H9 (cell line): Measurements from ENCODE around the gene EYA4. TPM values are rescaled to one million over a fixed set of nuclear protein-coding genes. Genes with fewer than 3 reads are reported as not detected.

Experiments
- DNase-seq: peaks from one replicate; pipeline ENCODE4 v3.0.0-alpha.2; 2017
- H2AFZ ChIP-seq: one replicate; pipeline ENCODE4 v1.6.1; 2013; ENCODE audit warnings: mild to moderate bottlenecking, low read length, control low read depth, moderate library complexity
- H2AK5ac ChIP-seq: 2 replicates; pipeline ENCODE4 v1.6.1; 2013; ENCODE audit warnings: low read length, control low read depth, mixed read lengths; ENCODE audit not compliant: insufficient read length
- H2BK120ac ChIP-seq: one replicate; pipeline ENCODE4 v1.6.1; 2013; ENCODE audit warnings: low read depth, mild to moderate bottlenecking, low read length, control low read depth, inconsistent platforms; ENCODE audit not compliant: poor library complexity, severe bottlenecking
- H2BK12ac ChIP-seq: 2 replicates; pipeline ENCODE4 v1.6.1; 2013; ENCODE audit warnings: low read length, control low read depth, mixed read lengths, low read depth; ENCODE audit not compliant: insufficient read length
- H2BK15ac ChIP-seq: 2 replicates; pipeline ENCODE4 v1.6.1; 2013; ENCODE audit warnings: low read depth, low read length, control low read depth
- H2BK20ac ChIP-seq: one replicate; pipeline ENCODE4 v1.6.1; 2013; ENCODE audit warnings: low read depth, mild to moderate bottlenecking, low read length, control low read depth, inconsistent platforms; ENCODE audit not compliant: poor library complexity, severe bottlenecking
- H2BK5ac ChIP-seq: 2 replicates; pipeline ENCODE4 v1.6.1; 2013; ENCODE audit warnings: low read length, control low read depth, mixed read lengths; ENCODE audit not compliant: insufficient read length
- H3K14ac ChIP-seq: 2 replicates; pipeline ENCODE4 v1.6.1; 2013; ENCODE audit warnings: low read length, control low read depth; ENCODE audit not compliant: insufficient read depth
- H3K18ac ChIP-seq: 2 replicates; pipeline ENCODE4 v1.6.1; 2013; ENCODE audit warnings: low read depth, mild to moderate bottlenecking, mixed read lengths, low read length, control low read depth; ENCODE audit not compliant: insufficient read length
- H3K23ac ChIP-seq: 2 replicates; pipeline ENCODE4 v1.6.1; 2013; ENCODE audit warnings: low read length, control low read depth, mixed read lengths, low read depth; ENCODE audit not compliant: insufficient read length
- H3K23me2 ChIP-seq: 2 replicates; pipeline ENCODE4 v1.6.1; 2013; ENCODE audit warnings: low read depth, mild to moderate bottlenecking, mixed read lengths, low read length, control low read depth; ENCODE audit not compliant: insufficient read length, poor library complexity, severe bottlenecking
- H3K27ac ChIP-seq: 2 replicates; pipeline ENCODE4 v1.5.1; 2013; ENCODE audit warnings: low read length, control low read depth, mixed read lengths, low read depth; ENCODE audit not compliant: insufficient read length
- H3K27me3 ChIP-seq: 2 replicates; pipeline ENCODE4 v1.6.1; 2013; ENCODE audit warnings: low read length, control low read depth, inconsistent platforms; ENCODE audit not compliant: insufficient read depth
- H3K4ac ChIP-seq: 2 replicates; pipeline ENCODE4 v1.6.1; 2013; ENCODE audit warnings: low read depth, mild to moderate bottlenecking, control low read depth, inconsistent platforms, low read length, moderate library complexity
- H3K4me1 ChIP-seq: 2 replicates; pipeline ENCODE4 v1.6.1; 2013; ENCODE audit warnings: low read length, control low read depth, inconsistent platforms; ENCODE audit not compliant: insufficient read depth
- H3K4me2 ChIP-seq: 2 replicates; pipeline ENCODE4 v1.6.1; 2013; ENCODE audit warnings: low read length, control low read depth, mixed read lengths; ENCODE audit not compliant: insufficient read length, insufficient read depth
- H3K56ac ChIP-seq: 2 replicates; pipeline ENCODE4 v1.6.1; 2013; ENCODE audit warnings: low read depth, mild to moderate bottlenecking, mixed read lengths, low read length, control low read depth; ENCODE audit not compliant: insufficient read length
- H3K79me1 ChIP-seq: 2 replicates; pipeline ENCODE4 v1.6.1; 2013; ENCODE audit warnings: low read depth, mild to moderate bottlenecking, moderate library complexity, low read length, control low read depth, inconsistent platforms; ENCODE audit not compliant: insufficient read depth, poor library complexity, severe bottlenecking
- H3K79me2 ChIP-seq: 2 replicates; pipeline ENCODE4 v1.6.1; 2013; ENCODE audit warnings: low read length, control low read depth, inconsistent platforms; ENCODE audit not compliant: insufficient read depth
- H3K9ac ChIP-seq: 2 replicates; pipeline ENCODE4 v1.6.1; 2013; ENCODE audit warnings: low read length, control low read depth, mixed read lengths; ENCODE audit not compliant: insufficient read length; ENCODE audit errors: extremely low read depth
- H3K9me3 ChIP-seq: one replicate; pipeline ENCODE4 v1.6.1; 2013; ENCODE audit warnings: low read depth, low read length, inconsistent platforms; ENCODE audit not compliant: control insufficient read depth
- H3T11ph ChIP-seq: one replicate; pipeline ENCODE4 v1.6.1; 2013; ENCODE audit warnings: mild to moderate bottlenecking, low read length, control low read depth, inconsistent platforms
- H4K20me1 ChIP-seq: one replicate; pipeline ENCODE4 v1.6.1; 2013; ENCODE audit not compliant: control insufficient read depth, insufficient read length, insufficient read depth
- H4K5ac ChIP-seq: 2 replicates; pipeline ENCODE4 v1.6.1; 2013; ENCODE audit warnings: low read depth, mild to moderate bottlenecking, mixed read lengths, low read length, control low read depth; ENCODE audit not compliant: insufficient read length
- H4K8ac ChIP-seq: replicated peaks from 2 replicates; pipeline ENCODE4 v1.6.1; 2013; ENCODE audit warnings: low read length, control low read depth, mixed read lengths, low read depth; ENCODE audit not compliant: insufficient read length
- H4K91ac ChIP-seq: 2 replicates; pipeline ENCODE4 v1.6.1; 2013; ENCODE audit warnings: low read depth, mild to moderate bottlenecking, moderate library complexity, mixed read lengths, low read length, control low read depth; ENCODE audit not compliant: insufficient read length
- H3K27ac Mint-ChIP-seq, 3 experiments: 2 replicates in 2 of 3; 3 replicates in 1 of 3; pipeline ENCODE4 v1.8.0; 2020 to 2021; ENCODE audit warnings: mixed read lengths in 3 of 3, mild to moderate bottlenecking in 1 of 3, moderate library complexity in 1 of 3
- H3K27me3 Mint-ChIP-seq: 2 replicates; pipeline ENCODE4 v1.8.0; 2021; ENCODE audit warnings: low read depth, mild to moderate bottlenecking, moderate library complexity, mixed read lengths
- H3K36me3 Mint-ChIP-seq, 3 experiments: 2 replicates in 2 of 3; 3 replicates in 1 of 3; pipeline ENCODE4 v1.8.0; 2020 to 2021; ENCODE audit warnings: low read depth in 3 of 3, mixed read lengths in 3 of 3; ENCODE audit not compliant: insufficient read depth in 1 of 3
- H3K4me1 Mint-ChIP-seq, 2 experiments: 2 replicates each; pipeline ENCODE4 v1.8.0; 2020; ENCODE audit warnings: mixed read lengths in 2 of 2
- H3K4me3 Mint-ChIP-seq, 2 experiments: 2 replicates in 1 of 2; 3 replicates in 1 of 2; pipeline ENCODE4 v1.8.0; 2020 to 2021; ENCODE audit warnings: mild to moderate bottlenecking in 2 of 2, mixed read lengths in 2 of 2, moderate library complexity in 1 of 2
- H3K9me3 Mint-ChIP-seq, 2 experiments: 2 replicates in 1 of 2; 3 replicates in 1 of 2; pipeline ENCODE4 v1.8.0; 2020; ENCODE audit warnings: mild to moderate bottlenecking in 2 of 2, mixed read lengths in 2 of 2, moderate library complexity in 1 of 2
- WGBS: extraction: QIAGEN DNeasy Blood & Tissue Kit; methylation state at CpG from one replicate; pipeline ENCODE4 v1.1.7; 2013; ENCODE audit warnings: missing lambda C conversion rate, low lambda C conversion rate, mixed read lengths; ENCODE audit not compliant: insufficient read length; ENCODE audit errors: extremely low coverage; 5-methylcytosine and 5-hydroxymethylcytosine counted together
- total RNA-seq: library from RNA; stranded (reverse); gene quantifications from 2 replicates; pipeline ENCODE4 v1.2.1, GENCODE V29; 2021
- TF ChIP-seq, protein P1 (sequence below): fragments of 200-600 bp; sonication (generic); conservative IDR thresholded peaks from 3 replicates; pipeline ENCODE4 v1.8.0; 2021; ENCODE audit warnings: antibody characterized with exemption, mild to moderate bottlenecking

Gene EYA4
- total RNA-seq, 1 experiment from 2014 or later, result 0.26 TPM

DNA sequence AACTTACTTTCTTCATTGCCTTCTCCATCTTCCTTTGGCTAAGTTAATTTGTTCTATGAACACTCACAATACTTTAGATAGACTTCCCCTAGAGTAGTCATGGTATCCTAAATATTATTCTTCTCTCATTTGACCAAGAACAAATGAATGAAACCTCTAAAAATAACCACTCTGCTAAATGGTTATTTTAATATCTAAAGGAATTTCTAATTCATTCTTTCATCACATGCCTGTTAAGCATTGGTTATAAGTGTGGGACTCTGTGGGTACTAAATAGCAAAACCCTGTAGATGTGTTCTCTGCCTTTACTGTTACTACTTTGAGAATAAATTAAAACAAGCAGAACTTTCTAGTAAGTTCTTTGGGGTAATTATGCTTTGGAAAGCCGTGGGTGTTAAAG lies 138.9 kb downstream of the EYA4 start:
- TF ChIP-seq, protein P1, sequence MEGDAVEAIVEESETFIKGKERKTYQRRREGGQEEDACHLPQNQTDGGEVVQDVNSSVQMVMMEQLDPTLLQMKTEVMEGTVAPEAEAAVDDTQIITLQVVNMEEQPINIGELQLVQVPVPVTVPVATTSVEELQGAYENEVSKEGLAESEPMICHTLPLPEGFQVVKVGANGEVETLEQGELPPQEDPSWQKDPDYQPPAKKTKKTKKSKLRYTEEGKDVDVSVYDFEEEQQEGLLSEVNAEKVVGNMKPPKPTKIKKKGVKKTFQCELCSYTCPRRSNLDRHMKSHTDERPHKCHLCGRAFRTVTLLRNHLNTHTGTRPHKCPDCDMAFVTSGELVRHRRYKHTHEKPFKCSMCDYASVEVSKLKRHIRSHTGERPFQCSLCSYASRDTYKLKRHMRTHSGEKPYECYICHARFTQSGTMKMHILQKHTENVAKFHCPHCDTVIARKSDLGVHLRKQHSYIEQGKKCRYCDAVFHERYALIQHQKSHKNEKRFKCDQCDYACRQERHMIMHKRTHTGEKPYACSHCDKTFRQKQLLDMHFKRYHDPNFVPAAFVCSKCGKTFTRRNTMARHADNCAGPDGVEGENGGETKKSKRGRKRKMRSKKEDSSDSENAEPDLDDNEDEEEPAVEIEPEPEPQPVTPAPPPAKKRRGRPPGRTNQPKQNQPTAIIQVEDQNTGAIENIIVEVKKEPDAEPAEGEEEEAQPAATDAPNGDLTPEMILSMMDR, result no peak
- no peak overlapping the region for H4K5ac ChIP-seq

More for the DNA sequence above, 138.9 kb downstream of the EYA4 start:
- Histone ChIP-seq H3K4me2 (no peak overlapping the region), H2AFZ (no peak overlapping the region), H2AK5ac (no peak overlapping the region), H3K27me3 (no peaks in the 10 kb centered on the region), H3K79me1 (no peaks in the 10 kb centered on the region), H4K20me1 (no peaks in the 10 kb centered on the region), H3K18ac (no peak overlapping the region), H3K4me1 (no peaks in the 10 kb centered on the region), H3K27ac (no peak overlapping the region), H2BK120ac (no peak overlapping the region), H2BK20ac (no peak overlapping the region), H3K79me2 (no peaks in the 10 kb centered on the region), H2BK12ac (no peak overlapping the region), H3K9me3 (no peaks in the 10 kb centered on the region), H2BK5ac (no peak overlapping the region), H2BK15ac (no peak overlapping the region), H3T11ph (no peak overlapping the region), H4K91ac (no peak overlapping the region), H3K56ac (no peak overlapping the region), H3K23me2 (no peaks in the 10 kb centered on the region), H4K8ac (no peak overlapping the region), H3K9ac (no peak overlapping the region), H3K23ac (no peak overlapping the region), H3K4ac (no peak overlapping the region), H3K14ac (no peak overlapping the region)
- Mint-ChIP-seq H3K27ac (no peak overlapping the region), H3K27me3 (no peaks in the 10 kb centered on the region), H3K36me3 (no peaks in the 10 kb centered on the region), H3K4me1 (0 out of 4 replicates have a peak, but pooled peaks cover 0 to 3% of the 10 kb centered on the region in 2 experiments), H3K9me3 (no peaks in the 10 kb centered on the region), H3K4me3 (no peak overlapping the region)
- no peak for DNase-seq
- no CpG with 5 or more reads among the region's 1 CpG for WGBS
